ENCODE results near the gene TM4SF18.

DNA sequence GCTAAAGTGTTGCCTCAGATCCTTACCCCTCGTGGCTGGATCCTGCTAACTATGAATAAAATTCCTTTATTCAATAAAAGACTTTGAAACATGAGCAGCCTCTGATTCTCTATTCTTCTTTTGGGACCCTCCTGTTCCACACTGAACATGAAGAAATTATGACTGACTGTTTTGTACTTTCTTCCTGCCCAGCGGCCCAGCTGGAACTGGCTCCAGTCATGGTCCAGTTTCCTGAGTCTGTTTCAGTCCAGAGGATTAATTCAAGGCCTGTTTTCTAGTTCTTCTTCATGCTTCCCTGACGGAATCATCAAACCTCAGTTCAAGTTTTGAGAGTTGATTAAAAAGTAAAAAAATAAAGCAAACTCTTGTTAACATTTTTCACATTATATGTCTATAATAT, 59.2 kb downstream of the TM4SF18 start:
- TF ChIP-seq, protein P1, sequence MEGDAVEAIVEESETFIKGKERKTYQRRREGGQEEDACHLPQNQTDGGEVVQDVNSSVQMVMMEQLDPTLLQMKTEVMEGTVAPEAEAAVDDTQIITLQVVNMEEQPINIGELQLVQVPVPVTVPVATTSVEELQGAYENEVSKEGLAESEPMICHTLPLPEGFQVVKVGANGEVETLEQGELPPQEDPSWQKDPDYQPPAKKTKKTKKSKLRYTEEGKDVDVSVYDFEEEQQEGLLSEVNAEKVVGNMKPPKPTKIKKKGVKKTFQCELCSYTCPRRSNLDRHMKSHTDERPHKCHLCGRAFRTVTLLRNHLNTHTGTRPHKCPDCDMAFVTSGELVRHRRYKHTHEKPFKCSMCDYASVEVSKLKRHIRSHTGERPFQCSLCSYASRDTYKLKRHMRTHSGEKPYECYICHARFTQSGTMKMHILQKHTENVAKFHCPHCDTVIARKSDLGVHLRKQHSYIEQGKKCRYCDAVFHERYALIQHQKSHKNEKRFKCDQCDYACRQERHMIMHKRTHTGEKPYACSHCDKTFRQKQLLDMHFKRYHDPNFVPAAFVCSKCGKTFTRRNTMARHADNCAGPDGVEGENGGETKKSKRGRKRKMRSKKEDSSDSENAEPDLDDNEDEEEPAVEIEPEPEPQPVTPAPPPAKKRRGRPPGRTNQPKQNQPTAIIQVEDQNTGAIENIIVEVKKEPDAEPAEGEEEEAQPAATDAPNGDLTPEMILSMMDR (IDR thresholded peaks at IDR 0.05): no peak
- TF ChIP-seq POLR2A (IDR thresholded peaks at IDR 0.05): no peak
